A549 (cell line): ENCODE data around the gene RBM39. TPM values are rescaled to one million over a fixed set of nuclear protein-coding genes. Genes with fewer than 3 reads are reported as not detected.

ENCODE experiments used
- ATAC-seq, 2 experiments: fragments of 200-7000 bp in 1 of 2; fragments of >200 bp in 1 of 2; cut with Nextera tagmentation in 1 of 2; cut with Tn5 transposase in 1 of 2; 3 replicates each; pipeline versions ENCODE4 v1.8.0 to v1.9.1; 2018 to 2020; ENCODE audit warnings: mild to moderate bottlenecking in 1 of 2, moderate library complexity in 1 of 2
- CTCF ChIA-PET: fragments of 300-600 bp; sonication (Branson Sonifier 250); formaldehyde crosslinking; extraction: SDS; loops from one replicate; lab custom pipeline; 2021; ENCODE audit warnings: antibody characterized with exemption, inconsistent platforms; lab: Yijun Ruan, JAX
- POLR2A ChIA-PET: fragments of 350-600 bp; formaldehyde crosslinking; extraction: SDS; loops from one replicate; lab custom pipeline; 2021; ENCODE audit warnings: antibody characterized with exemption, inconsistent platforms; lab: Yijun Ruan, JAX
- DNase-seq, 2 experiments: peaks; one replicate each; pipeline versions ENCODE4 v3.0.0 to v3.0.0-alpha.2; 2011 to 2016; ENCODE audit warnings: low read depth in 1 of 2, low spot score in 1 of 2
- FAIRE-seq: peaks from 2 replicates; lab custom pipeline; 2011; peaks lifted over from hg19 to GRCh38; lab: Jason Lieb, UNC
- H3K27ac ChIP-seq, 2 experiments: fragments of >200 bp; sonication (Bioruptor Twin); formaldehyde crosslinking; 3 replicates each; pipeline ENCODE4 v1.5.1; 2016 to 2017
- H3K4me1 ChIP-seq: fragments of >200 bp; sonication (Bioruptor Twin); formaldehyde crosslinking; 3 replicates; pipeline ENCODE4 v1.6.1; 2016
- H3K4me2 ChIP-seq: fragments of >200 bp; sonication (Bioruptor Twin); formaldehyde crosslinking; 3 replicates; pipeline ENCODE4 v1.6.1; 2016
- H3K4me3 ChIP-seq: fragments of >200 bp; sonication (Bioruptor Twin); formaldehyde crosslinking; 3 replicates; pipeline ENCODE4 v1.5.1; 2016
- H3K9me3 ChIP-seq: fragments of >200 bp; sonication (Bioruptor Twin); formaldehyde crosslinking; 3 replicates; pipeline ENCODE4 v1.6.1; 2016
- BHLHE40 ChIP-seq: IDR thresholded peaks from 2 replicates; pipeline ENCODE4 v1.6.1; 2012; ENCODE audit warnings: low read depth, low read length, inconsistent platforms
- CHD2 ChIP-seq: fragments of 150-350 bp; IDR thresholded peaks from 2 replicates; pipeline ENCODE4 v1.6.1; 2014; ENCODE audit warnings: low read length; ENCODE audit not compliant: partially characterized antibody
- HOXA7 ChIP-seq: fragments of 250-450 bp; sonication (Bioruptor Pico); IDR thresholded peaks from 2 replicates; pipeline ENCODE4 v1.5.0; 2020; ENCODE audit warnings: mild to moderate bottlenecking, moderate library complexity
- KDM5A ChIP-seq: fragments of 200-600 bp; sonication (generic); IDR thresholded peaks from 2 replicates; pipeline ENCODE4 v1.6.1; 2016; ENCODE audit warnings: antibody characterized with exemption, mild to moderate bottlenecking
- MAFK ChIP-seq: fragments of 450-650 bp; IDR thresholded peaks from 2 replicates; pipeline ENCODE4 v1.6.1; 2014; ENCODE audit not compliant: partially characterized antibody
- MYC ChIP-seq: IDR thresholded peaks from 2 replicates; pipeline ENCODE4 v1.6.1; 2012; ENCODE audit warnings: mild to moderate bottlenecking, inconsistent platforms, low read length, improper control_type of control experiment, borderline replicate concordance
- NFE2L2 ChIP-seq: fragments of 150-350 bp; conservative IDR thresholded peaks from 2 replicates; pipeline ENCODE4 v1.6.1; 2014; ENCODE audit warnings: low read length
- PHF8 ChIP-seq: fragments of 200-600 bp; sonication (generic); IDR thresholded peaks from 2 replicates; pipeline ENCODE4 v1.6.1; 2016; ENCODE audit warnings: low read depth, mild to moderate bottlenecking, antibody characterized with exemption, moderate library complexity, borderline replicate concordance
- RARB ChIP-seq: fragments of 250-450 bp; sonication (Bioruptor Pico); IDR thresholded peaks from 2 replicates; pipeline ENCODE4 v1.8.0; 2021; ENCODE audit warnings: mild to moderate bottlenecking, moderate library complexity
- SMC3 ChIP-seq: fragments of >200 bp; sonication (Bioruptor Twin); formaldehyde crosslinking; IDR thresholded peaks from 3 replicates; pipeline ENCODE4 v1.6.1; 2018; ENCODE audit warnings: inconsistent platforms
- SREBF2 ChIP-seq: fragments of 450-650 bp; IDR thresholded peaks from 2 replicates; pipeline ENCODE4 v1.6.1; 2014; ENCODE audit warnings: mild to moderate bottlenecking, moderate library complexity
- TFCP2L1 ChIP-seq: fragments of 250-450 bp; sonication (Bioruptor Pico); IDR thresholded peaks from 2 replicates; pipeline ENCODE4 v1.5.0; 2021; ENCODE audit warnings: mild to moderate bottlenecking
- WGBS: methylation state at CpG from one replicate; pipeline ENCODE4 v1.1.6; 2017; ENCODE audit errors: missing lambda C conversion rate; 5-methylcytosine and 5-hydroxymethylcytosine counted together
- polyA plus RNA-seq, 4 experiments: library from polyadenylated mRNA; depleted of rRNA in 3 of 4; stranded (reverse); fragments of >200 nt; fragmentation: RNase III in 1 of 4; extraction: RNeasy Plus Mini Kit Qiagen cat#74134 plus additional on column Dnase treatment in 1 of 4; gene quantifications; 2 replicates in 3 of 4; 3 replicates in 1 of 4; pipeline ENCODE4 v1.2.3, GENCODE V29; 2011 to 2017
- TF ChIP-seq, protein P1 (sequence below): IDR thresholded peaks from 2 replicates; pipeline ENCODE4 v1.6.1; 2012
- TF ChIP-seq, protein P2 (sequence below): fragments of 200-600 bp; sonication (generic); IDR thresholded peaks from 2 replicates; pipeline ENCODE4 v1.6.1; 2016; ENCODE audit warnings: antibody characterized with exemption, mild to moderate bottlenecking, moderate library complexity
- TF ChIP-seq, protein P3 (sequence below): IDR thresholded peaks from 2 replicates; pipeline ENCODE4 v1.6.1; 2012
- TF ChIP-seq, protein P4 (sequence below): fragments of 250-450 bp; sonication (Bioruptor Pico); IDR thresholded peaks from 2 replicates; pipeline ENCODE4 v1.5.0; 2020; ENCODE audit warnings: low read depth, mild to moderate bottlenecking, moderate library complexity

The RBM39 gene
- polyA plus RNA-seq, 2 of the 4 experiments (the other 2 are of a cell fraction): 127 to 212 TPM

DNA sequence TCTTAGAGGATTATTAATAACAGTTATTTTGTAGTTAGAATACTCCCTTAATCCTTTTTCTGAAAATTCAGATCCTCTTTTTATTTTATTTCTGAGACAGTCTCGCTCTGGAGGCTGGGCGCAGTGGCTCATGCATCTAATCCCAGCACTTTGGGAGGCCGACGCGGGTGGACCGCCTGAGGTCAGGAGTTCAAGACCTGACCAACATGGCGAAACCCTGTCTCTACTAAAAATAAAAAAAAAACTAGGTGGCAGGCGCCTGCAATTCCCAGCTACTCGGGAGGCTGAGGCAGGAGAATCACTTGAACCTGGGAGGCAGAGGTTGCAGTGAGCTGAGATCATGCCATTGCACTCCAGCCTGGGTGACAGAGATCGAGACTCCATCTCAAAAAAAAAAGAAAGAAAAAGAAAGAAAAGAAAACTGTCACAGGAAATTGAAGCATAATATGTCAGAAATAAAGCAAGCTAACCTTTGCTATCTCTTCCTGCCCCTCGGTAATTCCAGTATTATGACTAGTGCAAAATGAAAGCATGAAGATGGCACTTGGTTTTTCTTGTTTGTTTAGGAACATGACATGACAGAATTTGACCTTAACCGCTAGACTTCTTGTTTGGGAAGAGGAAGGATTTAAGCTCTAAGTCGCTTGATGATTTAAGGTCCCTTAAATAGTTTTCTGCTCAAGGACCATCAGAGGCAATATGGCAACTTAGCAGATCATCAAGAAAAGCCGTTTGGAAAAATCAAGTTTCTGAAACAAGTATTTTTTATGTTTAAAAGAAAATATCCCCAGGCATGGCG lies 1.8 kb upstream of the RBM39 start:
- ATAC-seq (no peak), FAIRE-seq (no peak), DNase-seq (peak in 1 of 2 experiments; percentile 54)
- H3K9me3 ChIP-seq: no peaks in the 10 kb centered on the region
- peaks cover 34% of the 10 kb centered on the region for H3K4me1 ChIP-seq
- ChIA-PET CTCF (interaction anchor here (0.6 to 4.8 kb wide), 10 partner anchors 24 to 412 kb away, joined by 3 to 31 read pairs (median 6); partner anchors contain the start of gene SCAND1), POLR2A (interaction anchor here (2.2 to 4.3 kb wide), 3 partner anchors 14 to 140 kb away, joined by 38 to 97 read pairs (median 83); partner anchors contain the start of gene PHF20)
- H3K27ac ChIP-seq: peak overlapping the region; percentile 92 to 98
- TF ChIP-seq SREBF2 (no peak), SMC3 (no peak), MAFK (peak; percentile 92), MYC (no peak), NFE2L2 (peak; percentile 78), BHLHE40 (no peak), KDM5A (no peak)
- TF ChIP-seq, protein P1, sequence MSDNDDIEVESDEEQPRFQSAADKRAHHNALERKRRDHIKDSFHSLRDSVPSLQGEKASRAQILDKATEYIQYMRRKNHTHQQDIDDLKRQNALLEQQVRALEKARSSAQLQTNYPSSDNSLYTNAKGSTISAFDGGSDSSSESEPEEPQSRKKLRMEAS: no peak
- 36% methylated on average over 15 of the region's 15 CpGs for WGBS
- H3K4me3 ChIP-seq: peak overlapping the region; percentile 68; the same call in 2 of the 3 replicates
- peak overlapping the region; percentile 95 for H3K4me2 ChIP-seq

DNA sequence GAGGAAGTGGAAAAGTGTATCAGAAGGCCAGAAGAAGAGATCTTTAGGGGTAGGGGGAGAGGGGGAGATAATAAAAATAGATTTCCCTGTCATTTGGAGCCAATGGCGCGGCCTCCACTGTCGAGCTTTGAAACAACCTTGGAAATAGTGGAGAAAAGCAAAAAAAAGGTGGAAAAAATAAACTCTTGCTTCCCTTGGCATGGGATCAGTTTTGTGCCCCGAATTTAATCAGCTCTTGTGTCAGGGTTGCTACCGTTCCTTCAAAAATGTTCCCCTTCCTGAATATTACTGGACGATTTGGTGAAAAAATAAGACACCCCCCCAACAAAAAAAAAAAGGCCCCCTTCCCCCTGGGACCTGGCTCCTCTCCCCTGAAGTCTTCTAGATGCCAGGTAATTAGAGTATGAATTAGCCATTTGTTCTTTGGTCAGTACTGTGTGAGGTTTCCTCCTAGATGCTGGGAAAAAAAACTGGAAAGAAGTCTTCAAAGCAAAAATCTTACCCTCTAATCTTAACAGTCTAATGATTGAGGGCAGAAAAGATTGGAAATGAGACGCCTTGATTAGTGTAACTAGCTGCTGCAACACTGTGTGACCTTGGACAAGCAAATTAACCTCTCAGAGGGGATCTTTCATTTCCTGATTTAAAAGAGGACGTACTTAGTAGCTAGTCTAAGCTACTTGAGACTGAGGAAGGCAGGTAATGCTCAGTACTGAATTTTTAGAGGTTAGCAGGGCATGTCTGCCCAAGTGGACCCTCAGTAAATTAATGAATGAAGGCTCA lies 872 bp upstream of the RBM39 start:
- ChIA-PET CTCF (interaction anchor here (1.0 to 4.8 kb wide), 12 partner anchors 14 to 212 kb away, joined by 4 to 31 read pairs (median 5); partner anchors contain the start of genes PHF20 and SCAND1), POLR2A (interaction anchor here (0.7 to 4.3 kb wide), 32 partner anchors 9 to 360 kb away, joined by 3 to 97 read pairs (median 6); partner anchors contain the start of genes NFS1, PHF20, ROMO1 and SCAND1)
- WGBS: 1% methylated on average over 8 of the region's 8 CpGs
- H3K9me3 ChIP-seq: no peaks in the 10 kb centered on the region
- H3K27ac ChIP-seq: peak overlapping the region; percentile 92 to 98
- peaks cover 44% of the 10 kb centered on the region for H3K4me1 ChIP-seq
- no peak for FAIRE-seq
- TF ChIP-seq PHF8 (peak; percentile 78; the same call in 1 of the 2 replicates), TFCP2L1 (CRISPR knock-in tag) (0 out of 2 replicates have a peak, but pooled peaks have one; percentile 67), CHD2 (no peak), HOXA7 (CRISPR knock-in tag) (peak; percentile 74), MYC (peak; percentile 29; the same call in 1 of the 2 replicates), RARB (CRISPR knock-in tag) (0 out of 2 replicates have a peak, but pooled peaks have one; percentile 56)
- TF ChIP-seq, protein P2, sequence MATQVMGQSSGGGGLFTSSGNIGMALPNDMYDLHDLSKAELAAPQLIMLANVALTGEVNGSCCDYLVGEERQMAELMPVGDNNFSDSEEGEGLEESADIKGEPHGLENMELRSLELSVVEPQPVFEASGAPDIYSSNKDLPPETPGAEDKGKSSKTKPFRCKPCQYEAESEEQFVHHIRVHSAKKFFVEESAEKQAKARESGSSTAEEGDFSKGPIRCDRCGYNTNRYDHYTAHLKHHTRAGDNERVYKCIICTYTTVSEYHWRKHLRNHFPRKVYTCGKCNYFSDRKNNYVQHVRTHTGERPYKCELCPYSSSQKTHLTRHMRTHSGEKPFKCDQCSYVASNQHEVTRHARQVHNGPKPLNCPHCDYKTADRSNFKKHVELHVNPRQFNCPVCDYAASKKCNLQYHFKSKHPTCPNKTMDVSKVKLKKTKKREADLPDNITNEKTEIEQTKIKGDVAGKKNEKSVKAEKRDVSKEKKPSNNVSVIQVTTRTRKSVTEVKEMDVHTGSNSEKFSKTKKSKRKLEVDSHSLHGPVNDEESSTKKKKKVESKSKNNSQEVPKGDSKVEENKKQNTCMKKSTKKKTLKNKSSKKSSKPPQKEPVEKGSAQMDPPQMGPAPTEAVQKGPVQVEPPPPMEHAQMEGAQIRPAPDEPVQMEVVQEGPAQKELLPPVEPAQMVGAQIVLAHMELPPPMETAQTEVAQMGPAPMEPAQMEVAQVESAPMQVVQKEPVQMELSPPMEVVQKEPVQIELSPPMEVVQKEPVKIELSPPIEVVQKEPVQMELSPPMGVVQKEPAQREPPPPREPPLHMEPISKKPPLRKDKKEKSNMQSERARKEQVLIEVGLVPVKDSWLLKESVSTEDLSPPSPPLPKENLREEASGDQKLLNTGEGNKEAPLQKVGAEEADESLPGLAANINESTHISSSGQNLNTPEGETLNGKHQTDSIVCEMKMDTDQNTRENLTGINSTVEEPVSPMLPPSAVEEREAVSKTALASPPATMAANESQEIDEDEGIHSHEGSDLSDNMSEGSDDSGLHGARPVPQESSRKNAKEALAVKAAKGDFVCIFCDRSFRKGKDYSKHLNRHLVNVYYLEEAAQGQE: no peak
- TF ChIP-seq, protein P3, sequence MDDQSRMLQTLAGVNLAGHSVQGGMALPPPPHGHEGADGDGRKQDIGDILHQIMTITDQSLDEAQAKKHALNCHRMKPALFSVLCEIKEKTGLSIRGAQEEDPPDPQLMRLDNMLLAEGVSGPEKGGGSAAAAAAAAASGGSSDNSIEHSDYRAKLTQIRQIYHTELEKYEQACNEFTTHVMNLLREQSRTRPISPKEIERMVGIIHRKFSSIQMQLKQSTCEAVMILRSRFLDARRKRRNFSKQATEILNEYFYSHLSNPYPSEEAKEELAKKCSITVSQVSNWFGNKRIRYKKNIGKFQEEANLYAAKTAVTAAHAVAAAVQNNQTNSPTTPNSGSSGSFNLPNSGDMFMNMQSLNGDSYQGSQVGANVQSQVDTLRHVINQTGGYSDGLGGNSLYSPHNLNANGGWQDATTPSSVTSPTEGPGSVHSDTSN: no peak
- TF ChIP-seq, protein P4, sequence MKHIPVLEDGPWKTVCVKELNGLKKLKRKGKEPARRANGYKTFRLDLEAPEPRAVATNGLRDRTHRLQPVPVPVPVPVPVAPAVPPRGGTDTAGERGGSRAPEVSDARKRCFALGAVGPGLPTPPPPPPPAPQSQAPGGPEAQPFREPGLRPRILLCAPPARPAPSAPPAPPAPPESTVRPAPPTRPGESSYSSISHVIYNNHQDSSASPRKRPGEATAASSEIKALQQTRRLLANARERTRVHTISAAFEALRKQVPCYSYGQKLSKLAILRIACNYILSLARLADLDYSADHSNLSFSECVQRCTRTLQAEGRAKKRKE (CRISPR knock-in tag): peak; percentile 49; the same call in 1 of the 2 replicates
- ATAC-seq: no peak
- peak overlapping the region; percentile 95 for H3K4me2 ChIP-seq
- H3K4me3 ChIP-seq: peak overlapping the region; percentile 68
- peak in 1 of 2 experiments; percentile 33 for DNase-seq
